ENCODE measurements around the gene HDAC4. TPM values are rescaled to one million over a fixed set of nuclear protein-coding genes. Genes with fewer than 3 reads are reported as not detected.

Gene HDAC4
- total and polyA plus RNA-seq, 2 experiments from 2014 or later: 9.3 to 10.8 TPM

- Histone ChIP-seq H3K27ac (no peak overlapping the region), H4K20me1 (ENCODE audit: insufficient read depth, poor library complexity, severe bottlenecking) (peaks cover 4% of the 10 kb centered on the region), H3K9me3 (ENCODE audit: low read depth) (no peaks in the 10 kb centered on the region), H3K27me3 (no peaks in the 10 kb centered on the region), H3K4me1 (ENCODE audit: insufficient read depth) (peaks cover 6% of the 10 kb centered on the region), H3K9me2 (replicated peaks; ENCODE audit: insufficient read depth) (no peaks in the 10 kb centered on the region), H3K4me3 (no peak overlapping the region), H3K79me2 (peaks cover 76% of the 10 kb centered on the region), H3K36me3 (replicated peaks; ENCODE audit: insufficient read depth, low read depth) (no peaks in the 10 kb centered on the region), H2AFZ (no peak overlapping the region), H3K4me2 (no peak overlapping the region)
- TF ChIP-seq EZH2phosphoT487 (IDR thresholded peaks at IDR 0.05; ENCODE audit: low read depth, severe bottlenecking, unreplicated experiment) (no peak), EZH2 (IDR thresholded peaks at IDR 0.05; ENCODE audit: borderline replicate concordance) (no peak)
- TF ChIP-seq, protein P1, sequence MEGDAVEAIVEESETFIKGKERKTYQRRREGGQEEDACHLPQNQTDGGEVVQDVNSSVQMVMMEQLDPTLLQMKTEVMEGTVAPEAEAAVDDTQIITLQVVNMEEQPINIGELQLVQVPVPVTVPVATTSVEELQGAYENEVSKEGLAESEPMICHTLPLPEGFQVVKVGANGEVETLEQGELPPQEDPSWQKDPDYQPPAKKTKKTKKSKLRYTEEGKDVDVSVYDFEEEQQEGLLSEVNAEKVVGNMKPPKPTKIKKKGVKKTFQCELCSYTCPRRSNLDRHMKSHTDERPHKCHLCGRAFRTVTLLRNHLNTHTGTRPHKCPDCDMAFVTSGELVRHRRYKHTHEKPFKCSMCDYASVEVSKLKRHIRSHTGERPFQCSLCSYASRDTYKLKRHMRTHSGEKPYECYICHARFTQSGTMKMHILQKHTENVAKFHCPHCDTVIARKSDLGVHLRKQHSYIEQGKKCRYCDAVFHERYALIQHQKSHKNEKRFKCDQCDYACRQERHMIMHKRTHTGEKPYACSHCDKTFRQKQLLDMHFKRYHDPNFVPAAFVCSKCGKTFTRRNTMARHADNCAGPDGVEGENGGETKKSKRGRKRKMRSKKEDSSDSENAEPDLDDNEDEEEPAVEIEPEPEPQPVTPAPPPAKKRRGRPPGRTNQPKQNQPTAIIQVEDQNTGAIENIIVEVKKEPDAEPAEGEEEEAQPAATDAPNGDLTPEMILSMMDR (IDR thresholded peaks at IDR 0.05; ENCODE audit: poor library complexity): no peak
- WGBS (ENCODE audit: low lambda C conversion rate, missing lambda C conversion rate): 96% methylated on average over 5 of the region's 5 CpGs
- DNase-seq (ENCODE audit: low spot score): no peak
Observed at GRCh38 chr2:239244625-239245024, 156.2 kb downstream of the HDAC4 start.

DNA sequence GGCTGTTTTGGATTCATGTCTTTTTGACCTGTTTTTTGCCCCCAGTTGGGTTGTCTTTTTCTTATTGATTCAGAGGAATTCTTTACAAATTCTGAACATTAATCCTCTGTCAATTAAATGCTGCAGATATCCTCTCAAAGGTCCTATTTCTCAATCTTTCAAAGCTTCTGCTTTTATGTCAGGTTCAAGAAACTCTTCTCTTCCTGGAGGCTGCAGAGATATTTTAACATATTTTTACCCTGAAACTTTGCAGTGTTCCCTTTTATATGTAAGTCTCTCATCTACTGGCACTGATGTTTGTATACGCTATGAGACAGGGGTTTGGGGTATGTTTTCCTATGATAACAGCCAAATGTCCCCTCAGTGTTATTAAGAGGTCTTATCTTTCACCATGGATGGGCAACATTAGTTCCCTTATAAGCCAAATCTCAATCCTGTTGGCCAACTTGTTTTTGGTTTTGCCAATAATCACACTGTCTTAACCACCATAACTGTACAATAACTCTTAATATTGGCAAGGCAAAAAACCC, 159.3 kb downstream of the HDAC4 start:
- H3K4me1 ChIP-seq (ENCODE audit: insufficient read depth): peaks cover 1% of the 10 kb centered on the region
- no peak overlapping the region for H3K4me3 ChIP-seq
- no peak overlapping the region for H3K27ac ChIP-seq
- no peak for DNase-seq (ENCODE audit: low spot score)
- H3K79me2 ChIP-seq: peaks cover 80% of the 10 kb centered on the region
- H3K4me2 ChIP-seq: no peak overlapping the region
- no peak for TF ChIP-seq EZH2 (IDR thresholded peaks at IDR 0.05; ENCODE audit: borderline replicate concordance)
- TF ChIP-seq, protein P1 (IDR thresholded peaks at IDR 0.05; ENCODE audit: poor library complexity): no peak
- no peak for TF ChIP-seq EZH2phosphoT487 (IDR thresholded peaks at IDR 0.05; ENCODE audit: low read depth, severe bottlenecking, unreplicated experiment)
- no peaks in the 10 kb centered on the region for H3K27me3 ChIP-seq
- H2AFZ ChIP-seq: no peak overlapping the region
- H4K20me1 ChIP-seq (ENCODE audit: insufficient read depth, poor library complexity, severe bottlenecking): peaks cover 4% of the 10 kb centered on the region
- WGBS (ENCODE audit: low lambda C conversion rate, missing lambda C conversion rate): 96% methylated on average over 1 of the region's 1 CpG
- H3K9me2 ChIP-seq (replicated peaks; ENCODE audit: insufficient read depth): no peaks in the 10 kb centered on the region
- H3K36me3 ChIP-seq (replicated peaks; ENCODE audit: insufficient read depth, low read depth): no peaks in the 10 kb centered on the region
- no peaks in the 10 kb centered on the region for H3K9me3 ChIP-seq (ENCODE audit: low read depth)

DNA sequence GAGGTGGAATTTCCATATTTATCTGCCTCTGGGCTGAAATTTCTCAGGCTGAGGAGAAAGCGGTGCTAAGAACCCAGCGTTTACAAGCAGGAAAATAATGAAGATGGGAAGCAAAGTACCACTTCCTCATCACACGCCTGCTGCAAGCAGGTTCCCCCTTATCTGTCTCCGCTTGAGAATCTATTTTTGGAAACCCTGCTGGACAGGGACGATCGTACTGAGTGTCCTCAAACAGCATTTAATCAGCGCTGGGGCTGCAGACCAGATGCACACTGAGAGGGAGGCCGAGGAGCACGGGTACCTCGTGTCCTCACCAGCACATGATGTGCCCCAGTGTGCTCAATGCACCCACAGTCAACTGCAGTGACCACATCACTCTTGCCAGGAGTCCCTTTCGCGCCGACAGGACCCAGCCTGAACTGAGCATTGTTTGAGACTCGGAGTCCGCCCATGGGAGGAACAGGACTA, 160.4 kb downstream of the HDAC4 start:
- peak overlapping the region; percentile 53 for H3K27ac ChIP-seq
- H3K79me2 ChIP-seq: peaks cover 78% of the 10 kb centered on the region
- H4K20me1 ChIP-seq (ENCODE audit: insufficient read depth, poor library complexity, severe bottlenecking): peaks cover 4% of the 10 kb centered on the region
- DNase-seq (ENCODE audit: low spot score): no peak
- H3K36me3 ChIP-seq (replicated peaks; ENCODE audit: insufficient read depth, low read depth): no peaks in the 10 kb centered on the region
- no peak overlapping the region for H2AFZ ChIP-seq
- no peaks in the 10 kb centered on the region for H3K9me2 ChIP-seq (replicated peaks; ENCODE audit: insufficient read depth)
- TF ChIP-seq, protein P1 (IDR thresholded peaks at IDR 0.05; ENCODE audit: poor library complexity): no peak
- no peak for TF ChIP-seq EZH2phosphoT487 (IDR thresholded peaks at IDR 0.05; ENCODE audit: low read depth, severe bottlenecking, unreplicated experiment)
- TF ChIP-seq EZH2 (IDR thresholded peaks at IDR 0.05; ENCODE audit: borderline replicate concordance): no peak
- no peak overlapping the region for H3K4me3 ChIP-seq
- no peaks in the 10 kb centered on the region for H3K27me3 ChIP-seq
- no peaks in the 10 kb centered on the region for H3K9me3 ChIP-seq (ENCODE audit: low read depth)
- 72% methylated on average over 15 of the region's 15 CpGs for WGBS (ENCODE audit: low lambda C conversion rate, missing lambda C conversion rate)
- H3K4me2 ChIP-seq: no peak overlapping the region
- no peaks in the 10 kb centered on the region for H3K4me1 ChIP-seq (ENCODE audit: insufficient read depth)
